ENCODE measurements around the gene OTOA. TPM values are rescaled to one million over a fixed set of nuclear protein-coding genes. Genes with fewer than 3 reads are reported as not detected.
"Not testable (repeated sequence)": the region's sequence is repeated elsewhere in the genome, so short reads cannot be mapped to it uniquely, and the experiment has no call there.

Gene OTOA
- total RNA-seq, 1 donor from 2014 or later = 0.08 TPM

GRCh38 chr16:21647562-21648164, 16.1 kb upstream of the OTOA start:
- H3K27me3 Mint-ChIP-seq (ENCODE audit: unreplicated experiment) = no peaks in the 10 kb centered on the region
- no peak for TF ChIP-seq CTCF (IDR thresholded peaks at IDR 0.05)
- peaks cover 28% of the 10 kb centered on the region for H3K4me1 Mint-ChIP-seq (ENCODE audit: unreplicated experiment)
- H3K9me3 Mint-ChIP-seq (ENCODE audit: unreplicated experiment) = no peaks in the 10 kb centered on the region
- H3K27ac Mint-ChIP-seq (ENCODE audit: unreplicated experiment) = no peak overlapping the region
- H3K4me3 Mint-ChIP-seq (ENCODE audit: unreplicated experiment) = no peak overlapping the region
- H3K36me3 Mint-ChIP-seq (ENCODE audit: unreplicated experiment) = peaks cover 2% of the 10 kb centered on the region
- no peak for DNase-seq (ENCODE audit: extremely low spot score, unreplicated experiment)

GRCh38 chr16:21649826-21650406, 13.9 kb upstream of the OTOA start:
- not testable (repeated sequence) for H3K36me3 Mint-ChIP-seq (ENCODE audit: unreplicated experiment); H3K27ac Mint-ChIP-seq (ENCODE audit: unreplicated experiment); H3K9me3 Mint-ChIP-seq (ENCODE audit: unreplicated experiment); H3K4me3 Mint-ChIP-seq (ENCODE audit: unreplicated experiment); H3K27me3 Mint-ChIP-seq (ENCODE audit: unreplicated experiment); DNase-seq (ENCODE audit: extremely low spot score, unreplicated experiment)
- peaks cover 18% of the 10 kb centered on the region for H3K4me1 Mint-ChIP-seq (ENCODE audit: unreplicated experiment)

- TF ChIP-seq CTCF (IDR thresholded peaks at IDR 0.05) = no peak
- Mint-ChIP-seq H3K9me3 (ENCODE audit: unreplicated experiment) (no peaks in the 10 kb centered on the region), H3K4me1 (ENCODE audit: unreplicated experiment) (peaks cover 12% of the 10 kb centered on the region), H3K27me3 (ENCODE audit: unreplicated experiment) (no peaks in the 10 kb centered on the region), H3K4me3 (ENCODE audit: unreplicated experiment) (no peak overlapping the region), H3K36me3 (ENCODE audit: unreplicated experiment) (peaks cover 6% of the 10 kb centered on the region), H3K27ac (ENCODE audit: unreplicated experiment) (no peak overlapping the region)
- no peak for DNase-seq (ENCODE audit: extremely low spot score, unreplicated experiment)
Measured at GRCh38 chr16:21650521-21650920, 13.2 kb upstream of the OTOA start.

GRCh38 chr16:21651515-21651914, 12.3 kb upstream of the OTOA start:
- no peak overlapping the region for H3K4me3 Mint-ChIP-seq (ENCODE audit: unreplicated experiment)
- no peak for TF ChIP-seq CTCF (IDR thresholded peaks at IDR 0.05)
- H3K27me3 Mint-ChIP-seq (ENCODE audit: unreplicated experiment) = no peaks in the 10 kb centered on the region
- H3K36me3 Mint-ChIP-seq (ENCODE audit: unreplicated experiment) = peaks cover 14% of the 10 kb centered on the region
- peaks cover 2% of the 10 kb centered on the region for H3K4me1 Mint-ChIP-seq (ENCODE audit: unreplicated experiment)
- H3K9me3 Mint-ChIP-seq (ENCODE audit: unreplicated experiment) = no peaks in the 10 kb centered on the region
- H3K27ac Mint-ChIP-seq (ENCODE audit: unreplicated experiment) = peak overlapping the region; percentile 16
- DNase-seq (ENCODE audit: extremely low spot score, unreplicated experiment) = no peak

GRCh38 chr16:21652453-21652852, 11.3 kb upstream of the OTOA start, which contains the start of gene IGSF6:
Gene IGSF6 (minus strand): TSS chr16:21652608. CDS start chr16:21652598, 10 bp downstream.
- no peaks in the 10 kb centered on the region for H3K27me3 Mint-ChIP-seq (ENCODE audit: unreplicated experiment)
- DNase-seq (ENCODE audit: extremely low spot score, unreplicated experiment) = no peak
- no peaks in the 10 kb centered on the region for H3K9me3 Mint-ChIP-seq (ENCODE audit: unreplicated experiment)
- no peak for TF ChIP-seq CTCF (IDR thresholded peaks at IDR 0.05)
- H3K27ac Mint-ChIP-seq (ENCODE audit: unreplicated experiment) = peak within 1 kb of the TSS; percentile 16
- peaks cover 3% of the 10 kb centered on the region for H3K4me1 Mint-ChIP-seq (ENCODE audit: unreplicated experiment)
- H3K36me3 Mint-ChIP-seq (ENCODE audit: unreplicated experiment) = peaks cover 12% of the 10 kb centered on the region
- H3K4me3 Mint-ChIP-seq (ENCODE audit: unreplicated experiment) = no peak within 1 kb of the TSS
